ENCODE results near the gene AMD1.
"Not testable (repeated sequence)": the region's sequence is repeated elsewhere in the genome, so short reads cannot be mapped to it uniquely, and the experiment has no call there.

Gene AMD1

GRCh38 chr6:110873981-110874879 lies at the start of gene AMD1:
Gene AMD1, plus strand, starts transcription at chr6:110874785. Its CDS starts 321 bp downstream, at chr6:110875106.
- Histone ChIP-seq H3K4me3 (ENCODE audit: low read depth, low read length) (peak within 1 kb of the TSS; percentile 80), H3K4me1 (ENCODE audit: control insufficient read depth, insufficient read depth, low read length) (peaks cover 10% of the 10 kb centered on the region; the same call in 1 of the 2 replicates), H3K9me3 (ENCODE audit: control insufficient read depth, insufficient read depth, low read depth, low read length) (no peaks in the 10 kb centered on the region), H3K36me3 (ENCODE audit: control insufficient read depth, insufficient read depth, low read length) (no peaks in the 10 kb centered on the region), H3K9ac (ENCODE audit: low read length) (peak within 1 kb of the TSS; percentile 97), H3K27me3 (ENCODE audit: control insufficient read depth, insufficient read depth, low read length) (no peaks in the 10 kb centered on the region), H3K27ac (ENCODE audit: low read depth, low read length) (peak within 1 kb of the TSS; percentile 94)

DNA sequence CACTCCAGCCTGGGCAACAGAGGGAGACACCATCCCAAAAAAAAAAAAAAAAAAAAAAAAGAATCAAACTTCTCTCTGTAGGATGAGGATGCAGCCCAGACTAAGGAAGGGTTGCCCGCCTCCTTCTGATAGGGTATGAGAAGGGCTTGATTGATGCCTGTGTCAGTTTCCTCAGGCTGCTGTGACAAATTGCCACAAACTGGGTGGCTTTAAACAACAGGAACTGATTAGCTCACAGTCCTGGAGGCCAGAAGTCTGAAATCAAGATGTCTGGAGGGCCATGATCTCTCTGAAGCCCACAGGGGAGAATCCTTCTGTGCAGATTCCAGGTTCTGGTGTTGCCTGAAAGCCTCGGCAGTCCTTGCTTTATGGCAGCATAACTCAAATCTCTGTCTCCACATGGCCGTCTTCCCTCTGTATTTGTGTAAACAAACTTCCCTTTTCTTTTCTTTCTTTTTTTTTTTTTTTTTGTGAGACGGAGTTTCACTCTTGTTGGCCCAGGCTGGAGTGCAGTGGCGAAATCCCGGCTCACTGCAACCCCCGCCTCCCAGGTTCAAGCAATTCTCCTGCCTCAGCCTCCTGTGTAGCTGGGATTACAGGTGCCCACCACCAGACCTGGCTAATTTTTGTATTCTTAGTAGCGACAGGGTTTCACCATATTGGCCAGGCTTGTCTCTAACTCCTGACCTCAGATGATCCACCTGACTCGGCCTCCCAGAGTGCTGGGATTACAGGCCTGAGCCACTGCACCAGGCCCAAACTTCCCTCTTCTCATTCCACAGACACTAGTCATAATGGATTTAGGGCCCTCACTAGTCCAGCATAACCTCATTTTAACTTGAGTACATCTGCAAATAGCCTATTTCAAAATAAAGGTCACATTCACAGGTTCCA lies 48.1 kb upstream of the AMD1 start:
- no peak overlapping the region for H3K4me3 ChIP-seq (ENCODE audit: low read depth, low read length)
- no peak overlapping the region for H3K27ac ChIP-seq (ENCODE audit: low read depth, low read length)
- no peaks in the 10 kb centered on the region for H3K36me3 ChIP-seq (ENCODE audit: control insufficient read depth, insufficient read depth, low read length)
- no peaks in the 10 kb centered on the region for H3K4me1 ChIP-seq (ENCODE audit: control insufficient read depth, insufficient read depth, low read length)
- H3K27me3 ChIP-seq (ENCODE audit: control insufficient read depth, insufficient read depth, low read length), result no peaks in the 10 kb centered on the region
- H3K9me3 ChIP-seq (ENCODE audit: control insufficient read depth, insufficient read depth, low read depth, low read length), result no peaks in the 10 kb centered on the region
- no peak overlapping the region for H3K9ac ChIP-seq (ENCODE audit: low read length)

GRCh38 chr6:110828396-110828795 lies 46.2 kb upstream of the AMD1 start:
- no peaks in the 10 kb centered on the region for H3K9me3 ChIP-seq (ENCODE audit: control insufficient read depth, insufficient read depth, low read depth, low read length)
- no peak overlapping the region for H3K27ac ChIP-seq (ENCODE audit: low read depth, low read length)
- no peak overlapping the region for H3K9ac ChIP-seq (ENCODE audit: low read length)
- H3K27me3 ChIP-seq (ENCODE audit: control insufficient read depth, insufficient read depth, low read length), result no peaks in the 10 kb centered on the region
- H3K4me3 ChIP-seq (ENCODE audit: low read depth, low read length), result no peak overlapping the region
- H3K36me3 ChIP-seq (ENCODE audit: control insufficient read depth, insufficient read depth, low read length), result no peaks in the 10 kb centered on the region
- no peaks in the 10 kb centered on the region for H3K4me1 ChIP-seq (ENCODE audit: control insufficient read depth, insufficient read depth, low read length)

- H3K4me3 ChIP-seq (ENCODE audit: low read depth, low read length), result no peak overlapping the region
- H3K27me3 ChIP-seq (ENCODE audit: control insufficient read depth, insufficient read depth, low read length), result no peaks in the 10 kb centered on the region
- no peaks in the 10 kb centered on the region for H3K9me3 ChIP-seq (ENCODE audit: control insufficient read depth, insufficient read depth, low read depth, low read length)
- no peak overlapping the region for H3K9ac ChIP-seq (ENCODE audit: low read length)
- no peaks in the 10 kb centered on the region for H3K4me1 ChIP-seq (ENCODE audit: control insufficient read depth, insufficient read depth, low read length)
- H3K36me3 ChIP-seq (ENCODE audit: control insufficient read depth, insufficient read depth, low read length), result no peaks in the 10 kb centered on the region
- no peak overlapping the region for H3K27ac ChIP-seq (ENCODE audit: low read depth, low read length)
Measured at GRCh38 chr6:110831405-110831804, 43.2 kb upstream of the AMD1 start.

DNA sequence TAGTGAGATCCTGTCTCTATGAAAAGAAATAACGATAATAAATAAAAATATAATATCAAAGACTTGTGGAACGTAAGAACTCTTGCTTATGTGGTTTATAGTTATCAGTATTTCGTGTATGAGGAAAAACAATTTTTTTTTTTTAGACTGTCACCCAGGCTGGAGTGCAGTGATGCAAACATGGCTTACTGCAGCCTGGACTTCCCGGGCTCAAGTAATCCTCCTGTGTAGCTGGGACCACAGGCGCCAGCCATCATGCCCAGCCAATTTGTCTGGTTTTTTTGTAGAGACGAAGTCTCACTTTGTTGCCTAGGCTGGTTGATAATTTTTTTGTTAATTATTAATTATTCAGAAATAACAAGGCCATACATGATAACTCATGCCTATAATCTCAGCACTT lies 40.8 kb upstream of the AMD1 start:
- no peak overlapping the region for H3K4me3 ChIP-seq (ENCODE audit: low read depth, low read length)

DNA sequence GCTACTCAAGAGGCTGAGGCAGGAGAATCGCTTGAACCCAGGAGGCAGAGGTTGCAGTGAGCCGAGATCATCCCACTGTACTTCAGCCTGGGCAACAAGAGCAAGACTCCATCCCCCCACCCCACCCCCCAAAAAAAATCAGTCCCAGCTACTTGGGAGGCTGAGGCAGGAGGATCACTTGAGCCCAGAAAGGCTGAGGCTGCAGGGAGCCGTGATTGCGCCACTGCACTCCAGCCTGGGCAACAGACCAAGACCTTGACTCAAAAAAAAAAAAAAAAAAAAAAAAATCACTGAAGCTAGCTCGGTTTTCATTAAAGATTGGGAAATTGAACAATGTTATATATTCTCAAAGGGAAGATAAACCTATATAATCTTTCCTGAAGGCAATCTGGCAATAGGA lies 38.8 kb upstream of the AMD1 start:
- not testable (repeated sequence) for H3K9ac ChIP-seq (ENCODE audit: low read length); H3K4me1 ChIP-seq (ENCODE audit: control insufficient read depth, insufficient read depth, low read length); H3K9me3 ChIP-seq (ENCODE audit: control insufficient read depth, insufficient read depth, low read depth, low read length); H3K4me3 ChIP-seq (ENCODE audit: low read depth, low read length); H3K27ac ChIP-seq (ENCODE audit: low read depth, low read length); H3K27me3 ChIP-seq (ENCODE audit: control insufficient read depth, insufficient read depth, low read length); H3K36me3 ChIP-seq (ENCODE audit: control insufficient read depth, insufficient read depth, low read length)

More for the DNA sequence above, 40.8 kb upstream of the AMD1 start:
- Histone ChIP-seq H3K36me3 (ENCODE audit: control insufficient read depth, insufficient read depth, low read length) (no peaks in the 10 kb centered on the region), H3K27me3 (ENCODE audit: control insufficient read depth, insufficient read depth, low read length) (no peaks in the 10 kb centered on the region), H3K9me3 (ENCODE audit: control insufficient read depth, insufficient read depth, low read depth, low read length) (no peaks in the 10 kb centered on the region), H3K4me1 (ENCODE audit: control insufficient read depth, insufficient read depth, low read length) (no peaks in the 10 kb centered on the region), H3K9ac (ENCODE audit: low read length) (no peak overlapping the region), H3K27ac (ENCODE audit: low read depth, low read length) (no peak overlapping the region)

DNA sequence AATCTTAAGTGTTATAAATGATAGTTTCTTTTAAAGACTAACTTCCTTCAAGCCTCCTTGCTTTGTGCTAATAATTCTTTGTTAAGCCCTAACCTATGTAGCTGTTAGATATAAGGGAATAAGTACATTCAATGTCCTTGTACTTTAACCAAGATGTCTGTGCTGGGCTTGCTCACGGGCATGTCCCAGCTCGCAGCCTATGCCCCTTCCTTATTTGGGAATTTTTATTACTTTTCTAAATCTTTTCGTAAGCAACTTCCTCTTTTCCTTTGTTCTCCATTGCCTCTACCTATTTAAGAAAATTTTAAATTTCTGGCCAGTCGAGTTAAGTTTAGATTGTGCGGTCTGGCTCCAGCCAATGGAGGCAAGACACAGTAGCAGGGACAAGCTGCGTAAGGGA lies 33.3 kb upstream of the AMD1 start:
- Histone ChIP-seq H3K9ac (ENCODE audit: low read length) (no peak overlapping the region), H3K27ac (ENCODE audit: low read depth, low read length) (no peak overlapping the region), H3K36me3 (ENCODE audit: control insufficient read depth, insufficient read depth, low read length) (no peaks in the 10 kb centered on the region), H3K9me3 (ENCODE audit: control insufficient read depth, insufficient read depth, low read depth, low read length) (no peaks in the 10 kb centered on the region), H3K4me3 (ENCODE audit: low read depth, low read length) (no peak overlapping the region), H3K27me3 (ENCODE audit: control insufficient read depth, insufficient read depth, low read length) (no peaks in the 10 kb centered on the region), H3K4me1 (ENCODE audit: control insufficient read depth, insufficient read depth, low read length) (no peaks in the 10 kb centered on the region)

- no peak overlapping the region for H3K27ac ChIP-seq (ENCODE audit: low read depth, low read length)
- H3K36me3 ChIP-seq (ENCODE audit: control insufficient read depth, insufficient read depth, low read length), result no peaks in the 10 kb centered on the region
- no peaks in the 10 kb centered on the region for H3K4me1 ChIP-seq (ENCODE audit: control insufficient read depth, insufficient read depth, low read length)
- H3K4me3 ChIP-seq (ENCODE audit: low read depth, low read length), result no peak overlapping the region
- no peaks in the 10 kb centered on the region for H3K27me3 ChIP-seq (ENCODE audit: control insufficient read depth, insufficient read depth, low read length)
- H3K9ac ChIP-seq (ENCODE audit: low read length), result no peak overlapping the region
- no peaks in the 10 kb centered on the region for H3K9me3 ChIP-seq (ENCODE audit: control insufficient read depth, insufficient read depth, low read depth, low read length)
Measured at GRCh38 chr6:110849781-110850180, 24.8 kb upstream of the AMD1 start.

GRCh38 chr6:110852773-110853172 lies 21.8 kb upstream of the AMD1 start:
- no peak overlapping the region for H3K4me3 ChIP-seq (ENCODE audit: low read depth, low read length)
- H3K27me3 ChIP-seq (ENCODE audit: control insufficient read depth, insufficient read depth, low read length), result no peaks in the 10 kb centered on the region
- H3K9ac ChIP-seq (ENCODE audit: low read length), result no peak overlapping the region
- H3K9me3 ChIP-seq (ENCODE audit: control insufficient read depth, insufficient read depth, low read depth, low read length), result no peaks in the 10 kb centered on the region
- H3K36me3 ChIP-seq (ENCODE audit: control insufficient read depth, insufficient read depth, low read length), result no peaks in the 10 kb centered on the region
- no peak overlapping the region for H3K27ac ChIP-seq (ENCODE audit: low read depth, low read length)
- H3K4me1 ChIP-seq (ENCODE audit: control insufficient read depth, insufficient read depth, low read length), result no peaks in the 10 kb centered on the region

DNA sequence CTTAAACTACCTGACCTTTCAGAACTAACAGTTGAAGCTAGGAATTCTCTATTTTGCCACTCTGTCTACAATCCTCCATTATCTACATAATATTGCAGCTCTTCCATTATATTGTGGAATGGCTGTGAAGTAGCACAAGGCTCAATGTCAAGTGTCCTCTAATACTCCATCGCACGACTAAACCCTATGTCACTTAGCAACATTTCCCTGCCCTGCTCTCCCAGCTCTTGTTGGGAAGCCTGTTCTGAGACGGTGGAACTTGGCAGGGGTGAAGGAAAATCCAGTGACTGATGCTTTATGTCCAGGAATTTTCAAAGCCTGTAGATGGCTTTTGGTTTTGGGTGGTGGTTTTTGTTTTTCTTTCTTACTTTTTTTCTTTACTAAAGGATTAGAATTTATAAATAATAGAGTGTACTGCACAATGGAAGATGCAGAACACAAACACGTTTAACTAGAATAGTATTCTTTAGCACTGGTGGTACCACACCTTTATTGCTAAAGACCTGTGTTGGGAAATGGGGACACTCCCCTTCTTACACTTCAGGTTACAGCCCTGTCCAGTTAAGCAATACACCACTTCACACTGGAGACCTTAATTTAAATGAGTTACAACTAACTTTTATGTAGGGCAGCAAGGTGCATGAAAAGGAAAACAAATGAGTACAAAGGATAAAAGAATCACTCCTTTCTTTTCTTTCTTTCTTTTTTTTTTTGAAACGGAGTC lies 20.7 kb upstream of the AMD1 start:
- Histone ChIP-seq H3K27me3 (ENCODE audit: control insufficient read depth, insufficient read depth, low read length) (no peaks in the 10 kb centered on the region), H3K9me3 (ENCODE audit: control insufficient read depth, insufficient read depth, low read depth, low read length) (no peaks in the 10 kb centered on the region), H3K4me3 (ENCODE audit: low read depth, low read length) (no peak overlapping the region), H3K36me3 (ENCODE audit: control insufficient read depth, insufficient read depth, low read length) (no peaks in the 10 kb centered on the region), H3K4me1 (ENCODE audit: control insufficient read depth, insufficient read depth, low read length) (no peaks in the 10 kb centered on the region), H3K27ac (ENCODE audit: low read depth, low read length) (no peak overlapping the region), H3K9ac (ENCODE audit: low read length) (no peak overlapping the region)
